Liver (tissue), 9 donors: ENCODE data around the gene PRIMA1. TPM values are rescaled to one million over a fixed set of nuclear protein-coding genes. Genes with fewer than 3 reads are reported as not detected.

Experiments used
- DNase-seq: peaks from one replicate; pipeline ENCODE4 v3.0.0-alpha.2; 2017; ENCODE audit warnings: low spot score
- H3K27ac ChIP-seq, 2 donors: one replicate each; pipeline ENCODE4 v1.7.0; 2013; ENCODE audit warnings: inconsistent platforms in 2 of 2, low read length in 2 of 2, control low read depth in 1 of 2, low read depth in 1 of 2, mild to moderate bottlenecking in 1 of 2
- H3K27me3 ChIP-seq, 4 donors: one replicate each; pipeline versions ENCODE4 v1.6.1 to v1.7.0; 2013; ENCODE audit warnings: low read length in 3 of 4, inconsistent platforms in 1 of 4, mild to moderate bottlenecking in 1 of 4, moderate library complexity in 1 of 4; ENCODE audit not compliant: control insufficient read depth in 4 of 4, insufficient read depth in 4 of 4
- H3K36me3 ChIP-seq, 4 donors: one replicate each; pipeline versions ENCODE4 v1.6.1 to v1.7.0; 2013; ENCODE audit warnings: low read length in 3 of 4, mild to moderate bottlenecking in 3 of 4, low read depth in 1 of 4, moderate library complexity in 1 of 4; ENCODE audit not compliant: control insufficient read depth in 4 of 4, insufficient read depth in 3 of 4
- H3K4me1 ChIP-seq, 4 donors: one replicate each; pipeline versions ENCODE4 v1.6.1 to v1.7.0; 2013; ENCODE audit warnings: low read length in 3 of 4, mild to moderate bottlenecking in 3 of 4, moderate library complexity in 1 of 4; ENCODE audit not compliant: control insufficient read depth in 4 of 4, insufficient read depth in 4 of 4
- H3K4me3 ChIP-seq, 3 donors: one replicate each; pipeline versions ENCODE4 v1.6.1 to v1.7.0; 2013; ENCODE audit warnings: low read length in 3 of 3, control low read depth in 1 of 3, low read depth in 1 of 3, mild to moderate bottlenecking in 1 of 3
- H3K9ac ChIP-seq, 2 donors: one replicate each; pipeline ENCODE4 v1.7.0; 2013; ENCODE audit warnings: low read length in 2 of 2, mild to moderate bottlenecking in 2 of 2, moderate library complexity in 2 of 2, control low read depth in 1 of 2, low read depth in 1 of 2
- H3K9me3 ChIP-seq, 4 donors: one replicate each; pipeline versions ENCODE4 v1.6.1 to v1.7.0; 2013; ENCODE audit warnings: low read length in 3 of 4; ENCODE audit not compliant: control insufficient read depth in 4 of 4
- CTCF ChIP-seq: fragments of 150-350 bp; IDR thresholded peaks from 2 replicates; pipeline ENCODE4 v1.5.1; 2017; ENCODE audit warnings: improper control_type of control experiment, low read depth, low read length; ENCODE audit not compliant: missing input control
- EGR1 ChIP-seq, 2 donors: IDR thresholded peaks; 2 replicates each; pipeline ENCODE4 v1.6.1; 2016 to 2018; ENCODE audit warnings: antibody characterized with exemption in 2 of 2, low read depth in 2 of 2
- FOXA1 ChIP-seq: IDR thresholded peaks from 2 replicates; pipeline ENCODE4 v1.6.1; 2016; ENCODE audit warnings: antibody characterized with exemption
- GABPA ChIP-seq, 2 donors: IDR thresholded peaks in 1 of 2; conservative IDR thresholded peaks in 1 of 2; 2 replicates each; pipeline ENCODE4 v1.6.1; 2016; ENCODE audit warnings: antibody characterized with exemption in 2 of 2, mild to moderate bottlenecking in 1 of 2, moderate library complexity in 1 of 2
- HNF4A ChIP-seq, 2 donors: conservative IDR thresholded peaks; 2 replicates each; pipeline ENCODE4 v1.6.1; 2016; ENCODE audit warnings: antibody characterized with exemption in 2 of 2, mild to moderate bottlenecking in 2 of 2
- HNF4G ChIP-seq: IDR thresholded peaks from 2 replicates; pipeline ENCODE4 v1.6.1; 2016; ENCODE audit warnings: antibody characterized with exemption
- JUND ChIP-seq, 2 donors: IDR thresholded peaks; 2 replicates each; pipeline ENCODE4 v1.6.1; 2016; ENCODE audit warnings: antibody characterized with exemption in 2 of 2
- NR2F2 ChIP-seq: IDR thresholded peaks from 2 replicates; pipeline ENCODE4 v1.6.1; 2016; ENCODE audit warnings: antibody characterized with exemption
- RAD21 ChIP-seq, 2 donors: IDR thresholded peaks; 2 replicates each; pipeline ENCODE4 v1.6.1; 2016; ENCODE audit warnings: antibody characterized with exemption in 2 of 2, mild to moderate bottlenecking in 2 of 2
- RXRA ChIP-seq, 2 donors: IDR thresholded peaks; 2 replicates each; pipeline ENCODE4 v1.6.1; 2017 to 2018; ENCODE audit warnings: antibody characterized with exemption in 2 of 2, mild to moderate bottlenecking in 1 of 2
- SP1 ChIP-seq: IDR thresholded peaks from 2 replicates; pipeline ENCODE4 v1.6.1; 2018; ENCODE audit warnings: antibody characterized with exemption, mild to moderate bottlenecking
- TAF1 ChIP-seq: conservative IDR thresholded peaks from 2 replicates; pipeline ENCODE4 v1.6.1; 2016; ENCODE audit warnings: antibody characterized with exemption, mild to moderate bottlenecking
- YY1 ChIP-seq: IDR thresholded peaks from 2 replicates; pipeline ENCODE4 v1.6.1; 2016; ENCODE audit warnings: antibody characterized with exemption, mild to moderate bottlenecking
- ZBTB33 ChIP-seq: IDR thresholded peaks from 2 replicates; pipeline ENCODE4 v1.6.1; 2016; ENCODE audit warnings: antibody characterized with exemption
- WGBS: extraction: QIAGEN DNeasy Blood & Tissue Kit; methylation state at CpG from one replicate; pipeline ENCODE4 v1.1.7; 2013; 5-methylcytosine and 5-hydroxymethylcytosine counted together
- polyA plus RNA-seq, 2 donors: library from polyadenylated mRNA; stranded (reverse) in 1 of 2; unstranded in 1 of 2; fragments of 200-250 nt in 1 of 2; fragments of >200 nt in 1 of 2; fragmentation: Nextera tagmentation in 1 of 2; extraction: Ambion mirVana in 1 of 2; gene quantifications; one replicate each; pipeline versions ENCODE4 v1.2.1 to v1.2.3, GENCODE V29; 2013 to 2015
- total RNA-seq, 2 donors: library from RNA; depleted of rRNA; stranded (reverse); fragments of >200 nt; gene quantifications; one replicate each; pipeline ENCODE4 v1.2.3, GENCODE V29; 2014
- TF ChIP-seq, protein P1 (sequence below): IDR thresholded peaks from 2 replicates; pipeline ENCODE4 v1.6.1; 2016; ENCODE audit warnings: antibody characterized with exemption, mild to moderate bottlenecking
- TF ChIP-seq, protein P2 (sequence below): IDR thresholded peaks from 2 replicates; pipeline ENCODE4 v1.6.1; 2016; ENCODE audit warnings: antibody characterized with exemption
- donor health status: healthy.
- donor health status: healthy.
- donor health status: healthy.
- donor health status: healthy.
- donor health status: healthy.

Gene PRIMA1
- total and polyA plus RNA-seq, 4 donors = 0.08 to 0.38 (median 0.13) TPM; not detected in 1

DNA sequence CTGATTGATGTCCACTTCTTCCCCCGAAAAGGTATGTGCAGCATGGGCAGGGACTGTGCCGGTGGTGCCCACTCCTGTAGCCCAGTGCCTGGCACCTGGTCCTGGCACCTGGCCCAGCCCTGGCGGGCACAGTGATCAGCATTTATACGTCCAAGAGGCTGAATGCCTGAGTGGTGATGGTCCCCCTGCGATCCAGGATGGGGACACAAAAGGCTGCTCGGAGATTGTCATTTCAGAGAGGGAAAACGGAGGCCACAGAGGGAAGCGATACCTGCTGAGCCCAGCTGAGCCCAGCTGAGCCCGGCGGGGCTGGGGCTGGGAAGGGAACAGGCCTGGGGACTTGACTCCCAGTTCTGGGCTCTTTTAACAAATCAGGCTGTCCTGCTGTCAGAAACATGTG, 55.8 kb downstream of the PRIMA1 start:
- H3K27ac ChIP-seq = no peak overlapping the region
- H3K9me3 ChIP-seq = no peaks in the 10 kb centered on the region
- H3K9ac ChIP-seq = no peak overlapping the region
- H3K4me1 ChIP-seq = no peaks in the 10 kb centered on the region
- H3K4me3 ChIP-seq = no peak overlapping the region
- 86% methylated on average over 10 of the region's 10 CpGs for WGBS
- H3K36me3 ChIP-seq = no peaks in the 10 kb centered on the region
- no peak for DNase-seq
- H3K27me3 ChIP-seq = no peaks in the 10 kb centered on the region
- TF ChIP-seq YY1 = no peak
- no peak for TF ChIP-seq FOXA1
- TF ChIP-seq JUND (IDR thresholded peaks at IDR 0.05) = no peak
- TF ChIP-seq RAD21 (IDR thresholded peaks at IDR 0.05) = no peak
- no peak for TF ChIP-seq TAF1
- TF ChIP-seq GABPA (IDR thresholded peaks at IDR 0.05 in 1 of 2, conservative IDR thresholded peaks at IDR 0.05 in 1 of 2) = no peak
- TF ChIP-seq, protein P1, sequence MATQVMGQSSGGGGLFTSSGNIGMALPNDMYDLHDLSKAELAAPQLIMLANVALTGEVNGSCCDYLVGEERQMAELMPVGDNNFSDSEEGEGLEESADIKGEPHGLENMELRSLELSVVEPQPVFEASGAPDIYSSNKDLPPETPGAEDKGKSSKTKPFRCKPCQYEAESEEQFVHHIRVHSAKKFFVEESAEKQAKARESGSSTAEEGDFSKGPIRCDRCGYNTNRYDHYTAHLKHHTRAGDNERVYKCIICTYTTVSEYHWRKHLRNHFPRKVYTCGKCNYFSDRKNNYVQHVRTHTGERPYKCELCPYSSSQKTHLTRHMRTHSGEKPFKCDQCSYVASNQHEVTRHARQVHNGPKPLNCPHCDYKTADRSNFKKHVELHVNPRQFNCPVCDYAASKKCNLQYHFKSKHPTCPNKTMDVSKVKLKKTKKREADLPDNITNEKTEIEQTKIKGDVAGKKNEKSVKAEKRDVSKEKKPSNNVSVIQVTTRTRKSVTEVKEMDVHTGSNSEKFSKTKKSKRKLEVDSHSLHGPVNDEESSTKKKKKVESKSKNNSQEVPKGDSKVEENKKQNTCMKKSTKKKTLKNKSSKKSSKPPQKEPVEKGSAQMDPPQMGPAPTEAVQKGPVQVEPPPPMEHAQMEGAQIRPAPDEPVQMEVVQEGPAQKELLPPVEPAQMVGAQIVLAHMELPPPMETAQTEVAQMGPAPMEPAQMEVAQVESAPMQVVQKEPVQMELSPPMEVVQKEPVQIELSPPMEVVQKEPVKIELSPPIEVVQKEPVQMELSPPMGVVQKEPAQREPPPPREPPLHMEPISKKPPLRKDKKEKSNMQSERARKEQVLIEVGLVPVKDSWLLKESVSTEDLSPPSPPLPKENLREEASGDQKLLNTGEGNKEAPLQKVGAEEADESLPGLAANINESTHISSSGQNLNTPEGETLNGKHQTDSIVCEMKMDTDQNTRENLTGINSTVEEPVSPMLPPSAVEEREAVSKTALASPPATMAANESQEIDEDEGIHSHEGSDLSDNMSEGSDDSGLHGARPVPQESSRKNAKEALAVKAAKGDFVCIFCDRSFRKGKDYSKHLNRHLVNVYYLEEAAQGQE = no peak
- no peak for TF ChIP-seq EGR1 (IDR thresholded peaks at IDR 0.05; ENCODE audit: low read depth in 2 of 2)
- no peak for TF ChIP-seq SP1
- no peak for TF ChIP-seq HNF4G
- TF ChIP-seq RXRA (IDR thresholded peaks at IDR 0.05) = no peak
- no peak for TF ChIP-seq CTCF
- TF ChIP-seq, protein P2, sequence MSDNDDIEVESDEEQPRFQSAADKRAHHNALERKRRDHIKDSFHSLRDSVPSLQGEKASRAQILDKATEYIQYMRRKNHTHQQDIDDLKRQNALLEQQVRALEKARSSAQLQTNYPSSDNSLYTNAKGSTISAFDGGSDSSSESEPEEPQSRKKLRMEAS = no peak
- TF ChIP-seq HNF4A (conservative IDR thresholded peaks at IDR 0.05) = no peak
- no peak for TF ChIP-seq NR2F2
- no peak for TF ChIP-seq ZBTB33

DNA sequence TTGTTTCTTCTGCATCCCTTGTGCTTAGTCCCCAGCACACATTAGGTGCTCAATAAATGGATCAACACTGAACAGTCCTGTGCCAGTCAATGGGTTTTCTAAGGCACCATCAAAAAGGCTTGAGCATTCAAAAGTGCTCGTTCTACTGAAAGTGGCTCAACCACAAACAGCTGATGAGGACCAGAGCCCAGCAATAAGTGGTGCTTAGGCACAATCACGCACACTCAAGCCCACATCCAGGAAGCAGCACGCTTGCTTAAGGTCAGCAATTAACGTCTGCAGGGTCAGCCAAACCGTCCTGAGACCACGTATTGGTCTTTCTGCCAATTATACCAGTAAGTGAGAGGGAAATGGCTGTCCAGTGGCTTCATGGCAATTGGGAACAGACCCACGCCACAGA, 56.5 kb downstream of the PRIMA1 start:
- Histone ChIP-seq H3K27ac (no peak overlapping the region), H3K36me3 (no peaks in the 10 kb centered on the region), H3K4me3 (no peak overlapping the region), H3K4me1 (no peaks in the 10 kb centered on the region), H3K27me3 (no peaks in the 10 kb centered on the region), H3K9me3 (no peaks in the 10 kb centered on the region), H3K9ac (no peak overlapping the region)
- no peak for DNase-seq
- 57% methylated on average over 7 of the region's 7 CpGs for WGBS
- no peak for TF ChIP-seq ZBTB33
- TF ChIP-seq HNF4G = no peak
- TF ChIP-seq, protein P2 = no peak
- TF ChIP-seq TAF1 = no peak
- no peak for TF ChIP-seq RAD21 (IDR thresholded peaks at IDR 0.05)
- no peak for TF ChIP-seq SP1
- no peak for TF ChIP-seq FOXA1
- TF ChIP-seq, protein P1 = no peak
